ENCODE results near the gene ZFP36L1. TPM values are rescaled to one million over a fixed set of nuclear protein-coding genes. Genes with fewer than 3 reads are reported as not detected.
A peak's percentile ranks its signal among the peaks of the same experiment; 100 is the strongest.

ZFP36L1 gene
- total and polyA plus RNA-seq, 9 of the 15 experiments (the other 6 are each of a cell fraction or from before 2014, with no cell fraction given) = 1.3 to 26.6 (median 3.7) TPM

DNA sequence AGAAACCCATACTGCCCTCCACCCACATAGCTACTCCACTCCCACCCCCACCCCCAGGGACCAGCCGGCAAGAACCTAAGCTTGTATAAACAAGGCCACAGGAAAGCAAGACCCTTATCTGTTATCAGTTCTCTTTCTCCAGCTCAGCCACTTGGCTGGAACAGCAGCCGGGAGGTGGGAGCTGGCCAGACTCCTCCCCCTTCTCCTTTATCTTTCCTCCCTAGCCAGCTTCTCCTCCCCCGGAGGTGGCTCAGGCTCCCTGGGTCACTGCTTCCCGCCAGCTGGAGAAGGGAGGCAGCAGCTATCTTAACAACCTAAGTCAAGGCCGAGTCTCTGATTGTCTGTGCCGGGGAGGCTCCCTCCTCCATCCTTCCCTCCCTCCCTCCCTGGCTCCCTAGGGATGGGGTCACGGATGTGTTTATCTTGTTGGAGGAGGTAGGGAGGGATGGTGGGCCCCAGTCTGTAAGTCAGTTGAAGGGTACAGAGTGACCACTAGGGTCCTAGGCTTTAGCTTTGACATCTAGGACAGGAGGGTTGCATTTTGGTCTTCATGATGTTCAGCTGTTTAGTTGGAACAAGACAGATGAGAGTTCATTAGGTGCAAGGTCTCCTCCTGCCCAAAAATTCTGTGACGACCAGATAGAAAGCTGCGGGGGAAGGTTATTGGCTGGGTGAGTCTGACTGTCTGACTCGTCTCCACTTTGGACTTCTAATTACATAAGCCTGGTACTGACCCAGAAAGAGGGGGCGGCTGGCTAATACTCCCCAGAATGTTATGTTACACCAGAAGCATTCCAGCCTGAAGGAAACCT lies 29.7 kb downstream of the ZFP36L1 start (continued):
- TF ChIP-seq GATAD2B (IDR thresholded peaks at IDR 0.05; ENCODE audit: borderline replicate concordance) (peak; percentile 45; the same call in 1 of the 2 replicates), TAL1 (IDR thresholded peaks at IDR 0.05) (peak; percentile 74), RCOR1 (IDR thresholded peaks at IDR 0.05; ENCODE audit: borderline replicate concordance in 1 of 2, low read depth in 2 of 2, low read length in 2 of 2) (peak in 1 of 2 experiments; percentile 96; a peak in 2 of 4 replicates), KDM1A (IDR thresholded peaks at IDR 0.05) (peak; percentile 90 to 93), KAT2B (IDR thresholded peaks at IDR 0.05; ENCODE audit: low read depth, low read length) (no peak), MTA1 (IDR thresholded peaks at IDR 0.05; ENCODE audit: borderline replicate concordance) (peak; percentile 56; the same call in 1 of the 2 replicates), SMARCA5 (IDR thresholded peaks at IDR 0.05) (no peak), FOXA3 (CRISPR knock-in tag; conservative IDR thresholded peaks at IDR 0.05 in 1 of 2, IDR thresholded peaks at IDR 0.05 in 1 of 2) (peak in 1 of 2 experiments; percentile 16; a peak in 1 of 4 replicates), SPI1 (IDR thresholded peaks at IDR 0.05; ENCODE audit: borderline replicate concordance, low read depth, low read length) (peak; percentile 36; the same call in 1 of the 2 replicates), MTA2 (IDR thresholded peaks at IDR 0.05; ENCODE audit: low read depth) (peak; percentile 56; the same call in 1 of the 2 replicates), TRIM24 (IDR thresholded peaks at IDR 0.05) (peak; percentile 64 to 75; a peak in 3 of 4 replicates), TAF1 (IDR thresholded peaks at IDR 0.05; ENCODE audit: control insufficient read depth, extremely low read depth, insufficient read depth, low read length, severe bottlenecking) (no peak), SMAD4 (CRISPR knock-in tag; conservative IDR thresholded peaks at IDR 0.05) (peak; percentile 81), KLF13 (tag; IDR thresholded peaks at IDR 0.05; ENCODE audit: borderline replicate concordance, low read depth) (no peak), ZNF134 (CRISPR knock-in tag; conservative IDR thresholded peaks at IDR 0.05) (0 out of 2 replicates have a peak, but pooled peaks have one; percentile 57), CAMTA2 (CRISPR knock-in tag; conservative IDR thresholded peaks at IDR 0.05) (no peak), ZNF146 (CRISPR knock-in tag; IDR thresholded peaks at IDR 0.05; ENCODE audit: unreplicated experiment) (no peak), POLR2AphosphoS5 (IDR thresholded peaks at IDR 0.05; ENCODE audit: control insufficient read depth, insufficient read depth, low read depth, low read length) (peak; percentile 77), ZNF830 (CRISPR knock-in tag; IDR thresholded peaks at IDR 0.05) (no peak), NBN (IDR thresholded peaks at IDR 0.05; ENCODE audit: low read depth) (0 out of 2 replicates have a peak, but pooled peaks have one; percentile 46), WHSC1 (IDR thresholded peaks at IDR 0.05; ENCODE audit: low read length) (no peak), SMARCC2 (IDR thresholded peaks at IDR 0.05; ENCODE audit: low read depth) (0 out of 2 replicates have a peak, but pooled peaks have one; percentile 30), JUND (IDR thresholded peaks at IDR 0.05; ENCODE audit: borderline replicate concordance, low read depth, low read length) (peak; percentile 67; the same call in 1 of the 2 replicates), JUND (tag; IDR thresholded peaks at IDR 0.05; ENCODE audit: borderline replicate concordance, low read depth, low read length) (peak; percentile 40; the same call in 1 of the 3 replicates), LEF1 (IDR thresholded peaks at IDR 0.05) (peak; percentile 69), GABPA (tag; conservative IDR thresholded peaks at IDR 0.05; ENCODE audit: low read depth) (peak; percentile 31; the same call in 1 of the 2 replicates)
- TF ChIP-seq, protein P1, sequence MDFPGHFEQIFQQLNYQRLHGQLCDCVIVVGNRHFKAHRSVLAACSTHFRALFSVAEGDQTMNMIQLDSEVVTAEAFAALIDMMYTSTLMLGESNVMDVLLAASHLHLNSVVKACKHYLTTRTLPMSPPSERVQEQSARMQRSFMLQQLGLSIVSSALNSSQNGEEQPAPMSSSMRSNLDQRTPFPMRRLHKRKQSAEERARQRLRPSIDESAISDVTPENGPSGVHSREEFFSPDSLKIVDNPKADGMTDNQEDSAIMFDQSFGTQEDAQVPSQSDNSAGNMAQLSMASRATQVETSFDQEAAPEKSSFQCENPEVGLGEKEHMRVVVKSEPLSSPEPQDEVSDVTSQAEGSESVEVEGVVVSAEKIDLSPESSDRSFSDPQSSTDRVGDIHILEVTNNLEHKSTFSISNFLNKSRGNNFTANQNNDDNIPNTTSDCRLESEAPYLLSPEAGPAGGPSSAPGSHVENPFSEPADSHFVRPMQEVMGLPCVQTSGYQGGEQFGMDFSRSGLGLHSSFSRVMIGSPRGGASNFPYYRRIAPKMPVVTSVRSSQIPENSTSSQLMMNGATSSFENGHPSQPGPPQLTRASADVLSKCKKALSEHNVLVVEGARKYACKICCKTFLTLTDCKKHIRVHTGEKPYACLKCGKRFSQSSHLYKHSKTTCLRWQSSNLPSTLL (IDR thresholded peaks at IDR 0.05) = peak; percentile 62; the same call in 1 of the 2 replicates
- TF ChIP-seq, protein P2, sequence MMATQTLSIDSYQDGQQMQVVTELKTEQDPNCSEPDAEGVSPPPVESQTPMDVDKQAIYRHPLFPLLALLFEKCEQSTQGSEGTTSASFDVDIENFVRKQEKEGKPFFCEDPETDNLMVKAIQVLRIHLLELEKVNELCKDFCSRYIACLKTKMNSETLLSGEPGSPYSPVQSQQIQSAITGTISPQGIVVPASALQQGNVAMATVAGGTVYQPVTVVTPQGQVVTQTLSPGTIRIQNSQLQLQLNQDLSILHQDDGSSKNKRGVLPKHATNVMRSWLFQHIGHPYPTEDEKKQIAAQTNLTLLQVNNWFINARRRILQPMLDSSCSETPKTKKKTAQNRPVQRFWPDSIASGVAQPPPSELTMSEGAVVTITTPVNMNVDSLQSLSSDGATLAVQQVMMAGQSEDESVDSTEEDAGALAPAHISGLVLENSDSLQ (IDR thresholded peaks at IDR 0.05) = no peak
